Measurements from ENCODE around the gene ACADVL. TPM values are rescaled to one million over a fixed set of nuclear protein-coding genes. Genes with fewer than 3 reads are reported as not detected.
A peak's percentile ranks its signal among the peaks of the same experiment; 100 is the strongest.

The ACADVL gene
- total RNA-seq, 1 donor from 2014 or later: 321 TPM

- DNase-seq (ENCODE audit: low spot score): no peak
These were observed 4.6 kb upstream of the ACADVL start for GRCh38 chr17:7215136-7215638.

DNA sequence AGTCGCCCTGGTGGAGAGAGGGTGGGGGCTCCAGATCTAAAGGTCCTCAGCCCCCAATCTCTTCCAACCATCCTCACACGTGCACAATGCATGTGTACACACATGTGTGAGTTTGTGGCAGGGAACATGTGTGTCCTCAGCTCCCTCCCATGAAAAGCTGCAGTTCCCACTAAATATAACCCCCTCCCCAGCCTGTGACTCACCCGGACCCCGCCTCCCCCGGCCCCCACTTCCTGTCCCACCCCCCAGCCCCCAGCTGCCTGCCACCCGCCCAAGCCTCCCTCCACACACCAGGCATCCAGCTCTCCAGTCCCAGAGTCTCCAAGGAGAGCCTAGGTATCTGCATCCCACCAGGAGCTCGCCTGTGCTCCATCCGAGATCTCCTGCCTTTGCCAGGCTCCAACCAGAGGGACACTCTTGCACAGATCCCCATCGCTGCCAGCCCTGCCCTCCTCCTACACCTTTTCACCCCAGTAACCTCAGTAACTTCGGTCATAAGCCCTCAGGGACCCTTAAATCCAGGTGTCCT lies 4.0 kb upstream of the ACADVL start:
- ATAC-seq: no peak
- intact Hi-C loops (cut with DNase I): no loop called here
- DNase-seq (ENCODE audit: low spot score): no peak

More at GRCh38 chr17:7215136-7215638, 4.6 kb upstream of the ACADVL start:
- ATAC-seq: no peak
- intact Hi-C loops (cut with DNase I): no loop called here

DNA sequence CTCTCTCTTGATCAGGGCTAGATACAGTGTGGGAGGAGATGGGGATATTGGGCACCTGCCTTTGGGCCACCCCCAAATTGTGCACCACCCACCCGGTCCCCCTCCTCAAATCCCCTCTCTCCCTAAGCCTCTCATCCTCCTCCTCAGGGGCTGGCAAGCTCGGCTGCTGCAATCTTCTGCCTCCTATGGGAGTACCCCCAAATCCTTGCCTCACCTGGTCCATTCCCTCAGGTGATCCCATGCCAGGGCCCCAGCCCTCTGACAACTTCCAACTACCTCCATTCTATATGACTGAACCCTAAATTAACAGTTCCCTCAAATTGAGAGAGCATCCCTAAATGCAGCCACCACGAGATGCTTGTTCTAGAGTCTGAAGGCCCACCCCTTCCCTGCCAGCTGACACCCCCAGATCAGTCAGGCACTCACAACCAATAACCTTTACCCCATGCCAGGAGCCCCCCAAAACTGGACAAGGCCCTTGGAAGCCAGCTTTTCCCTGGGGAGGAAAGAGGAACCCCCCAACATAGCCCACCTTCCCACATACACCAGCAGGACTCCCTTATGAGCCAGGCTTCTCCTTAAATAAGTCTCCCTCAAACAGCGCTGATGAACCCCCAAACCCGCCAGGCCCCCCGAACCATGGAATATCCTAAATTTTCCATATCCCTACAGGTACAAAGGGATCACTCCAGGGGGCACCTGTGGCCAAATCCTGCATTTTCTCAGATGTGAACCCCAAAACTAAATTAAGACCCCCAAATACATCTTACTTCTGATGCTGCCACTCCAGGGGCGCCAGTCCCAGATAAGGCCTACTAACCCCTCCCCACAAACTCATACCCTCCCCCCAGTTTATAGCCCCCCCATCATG lies 3.3 kb upstream of the ACADVL start:
- ATAC-seq (no peak), DNase-seq (ENCODE audit: low spot score) (no peak)
- intact Hi-C loops (cut with DNase I): no loop called here

DNA sequence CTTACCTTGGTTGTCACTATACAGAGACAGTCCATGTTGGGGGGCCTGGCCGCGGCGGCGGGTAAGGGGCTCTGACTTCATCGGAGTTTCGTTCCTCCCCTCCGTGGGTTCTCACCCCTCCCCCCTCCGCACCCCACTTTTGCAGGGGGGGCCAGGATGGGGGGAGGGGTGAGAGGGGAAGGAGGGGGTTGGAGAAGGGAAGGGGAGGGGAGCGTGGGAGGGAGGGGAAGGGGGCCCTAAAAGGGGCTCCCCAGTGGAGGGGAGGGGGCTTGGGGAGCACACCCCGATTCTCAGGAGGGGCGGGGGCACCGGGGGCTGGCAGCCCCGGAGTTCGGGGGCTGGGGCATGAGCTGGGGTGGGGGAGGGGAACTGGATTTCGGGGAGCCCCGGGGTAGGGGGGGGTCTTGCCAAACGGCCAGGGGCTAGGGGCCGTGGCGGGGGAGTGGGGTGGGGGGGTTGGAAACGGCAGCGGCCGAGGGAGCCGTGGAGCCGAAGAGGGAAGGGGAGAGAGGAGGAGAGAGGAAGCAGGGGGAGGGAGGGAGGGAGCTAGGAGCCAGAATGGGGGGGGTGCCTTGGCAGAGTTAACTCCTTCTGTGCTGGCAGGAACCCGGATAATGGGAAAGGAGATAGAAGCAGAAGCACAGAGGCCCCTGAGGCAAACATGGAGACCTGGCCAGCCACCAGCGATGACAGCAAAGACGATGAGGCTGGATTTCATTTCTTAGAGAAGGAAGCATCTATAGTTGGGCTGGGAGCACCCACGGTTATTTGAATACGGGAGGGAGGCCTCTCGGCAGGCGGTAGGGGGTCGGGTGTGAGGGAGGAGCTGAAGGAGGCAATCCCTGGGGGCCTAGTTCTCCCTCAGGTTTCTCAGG lies 2.4 kb upstream of the ACADVL start:
- ATAC-seq (no peak), DNase-seq (ENCODE audit: low spot score) (no peak)
- intact Hi-C loops (cut with DNase I): no loop called here

DNA sequence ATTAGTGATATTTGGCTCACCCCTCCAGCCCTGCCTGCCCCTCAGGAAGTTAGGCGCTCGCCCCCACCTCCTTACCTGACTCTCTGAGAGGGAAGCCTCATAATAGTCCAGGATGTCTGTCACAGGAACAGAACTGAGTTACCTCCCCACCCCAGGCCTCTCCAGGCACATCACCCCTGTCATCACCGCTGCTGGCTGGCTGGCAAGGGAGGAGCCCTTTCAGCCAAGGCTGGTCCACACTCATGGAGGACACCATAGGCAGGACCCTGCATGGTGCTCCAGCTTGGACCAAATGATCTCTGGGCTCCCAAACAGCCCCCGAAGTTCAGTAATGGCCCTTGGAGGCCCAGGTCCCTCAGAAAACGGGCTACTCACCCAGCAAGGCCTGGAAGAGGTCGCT lies 1.6 kb upstream of the ACADVL start:
- intact Hi-C loops (cut with DNase I): no loop called here

DNA sequence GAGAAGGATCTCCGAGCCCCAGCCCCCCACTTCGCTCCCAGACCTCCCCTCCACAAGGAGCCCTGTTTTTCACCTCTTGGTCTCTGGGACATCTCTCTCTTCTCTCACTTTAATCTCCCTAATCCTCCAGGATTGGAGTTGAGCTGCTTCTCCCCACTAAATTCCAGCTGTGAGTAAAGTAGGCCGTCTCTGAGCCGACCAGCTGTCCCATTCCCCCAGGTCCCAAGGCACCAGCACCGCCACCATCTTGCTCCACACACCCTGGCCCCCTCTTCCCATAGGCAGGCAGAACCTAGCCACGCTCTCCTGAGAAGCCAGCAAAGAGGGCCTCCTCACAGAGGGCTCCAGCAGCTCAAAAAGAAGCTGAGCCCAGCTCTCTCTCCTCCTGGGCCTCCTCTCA lies 980 bp upstream of the ACADVL start:
- DNase-seq (ENCODE audit: low spot score) (no peak), ATAC-seq (no peak)
- intact Hi-C loops (cut with DNase I): no loop called here

More for the DNA sequence above, 1.6 kb upstream of the ACADVL start:
- no peak for DNase-seq (ENCODE audit: low spot score)
- no peak for ATAC-seq

GRCh38 chr17:7219229-7219811 lies 418 bp upstream of the ACADVL start:
- ATAC-seq (no peak), DNase-seq (ENCODE audit: low spot score) (no peak)
- intact Hi-C loops (cut with DNase I): no loop called here

- intact Hi-C loops (cut with DNase I): no loop called here
- ATAC-seq: peak; percentile 6
- DNase-seq (ENCODE audit: low spot score): no peak
These were observed 997 bp downstream of the ACADVL start for GRCh38 chr17:7220593-7221277.

GRCh38 chr17:7221278-7222092 lies 1.7 kb downstream of the ACADVL start:
- ATAC-seq (no peak), DNase-seq (ENCODE audit: low spot score) (no peak)
- intact Hi-C loops (cut with DNase I): no loop called here

- DNase-seq (ENCODE audit: low spot score): no peak
- ATAC-seq: no peak
- intact Hi-C loops (cut with DNase I): no loop called here
These were observed 2.6 kb downstream of the ACADVL start for GRCh38 chr17:7222093-7222971.

- intact Hi-C loops (cut with DNase I): no loop called here
- DNase-seq (ENCODE audit: low spot score) (no peak), ATAC-seq (no peak)
These were observed 3.2 kb downstream of the ACADVL start for GRCh38 chr17:7222972-7223292.

GRCh38 chr17:7223375-7223774 lies 3.6 kb downstream of the ACADVL start:
- intact Hi-C loops (cut with DNase I): no loop called here
- no peak for DNase-seq (ENCODE audit: low spot score)
- ATAC-seq: no peak

DNA sequence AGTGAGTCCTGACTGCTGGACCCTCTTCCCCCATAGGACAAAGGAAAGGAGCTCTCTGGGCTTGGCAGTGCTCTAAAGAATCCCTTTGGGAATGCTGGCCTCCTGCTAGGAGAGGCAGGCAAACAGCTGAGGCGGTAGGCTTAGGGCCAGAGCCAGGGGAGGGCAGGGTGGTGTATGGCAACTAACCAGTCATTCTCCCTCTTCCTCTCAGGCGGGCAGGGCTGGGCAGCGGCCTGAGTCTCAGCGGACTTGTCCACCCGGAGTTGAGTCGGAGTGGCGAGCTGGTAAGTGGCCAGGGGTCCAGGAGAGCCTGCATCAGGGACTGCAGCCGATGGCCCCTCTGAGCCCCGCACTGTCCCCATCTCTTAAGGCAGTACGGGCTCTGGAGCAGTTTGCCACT lies 4.4 kb downstream of the ACADVL start:
- DNase-seq (ENCODE audit: low spot score): no peak
- intact Hi-C loops (cut with DNase I): no loop called here
- no peak for ATAC-seq

GRCh38 chr17:7224661-7225111 lies 4.9 kb downstream of the ACADVL start:
- ATAC-seq: no peak
- intact Hi-C loops (cut with DNase I): no loop called here
- DNase-seq (ENCODE audit: low spot score): no peak

- ATAC-seq: no peak
- DNase-seq (ENCODE audit: low spot score): no peak
- intact Hi-C loops (cut with DNase I): no loop called here
These were observed 6.1 kb downstream of the ACADVL start for GRCh38 chr17:7225711-7226331.

Data from sciatic nerve (tissue), 2 donors.